PC-9 (cell line): ENCODE data around the gene SLC25A15. TPM values are rescaled to one million over a fixed set of nuclear protein-coding genes. Genes with fewer than 3 reads are reported as not detected.
A peak's percentile ranks its signal among the peaks of the same experiment; 100 is the strongest.

Experiments
- BruUV-seq: library from RNA; stranded (reverse); fragments of 400-500 nt; replicated peaks from 2 replicates; lab custom pipeline; 2021; lab: Mats Ljungman, UMichigan
- CTCF ChIA-PET: fragments of 300-600 bp; sonication (Branson Sonifier 250); formaldehyde crosslinking; loops from one replicate; lab custom pipeline; 2022; ENCODE audit warnings: antibody characterized with exemption; lab: Charles Lee
- POLR2A ChIA-PET: fragments of 300-600 bp; sonication (Branson Sonifier 250); formaldehyde crosslinking; loops from one replicate; lab custom pipeline; 2022; ENCODE audit warnings: antibody characterized with exemption; ENCODE audit not compliant: unreplicated experiment; lab: Charles Lee
- DNase-seq, 2 experiments: peaks; one replicate each; pipeline versions ENCODE4 v3.0.0 to v3.0.0-alpha.2; 2015 to 2022; ENCODE audit warnings: mixed read lengths in 1 of 2
- H2AFZ ChIP-seq: fragments of 200-600 bp; sonication (generic); 2 replicates; pipeline ENCODE4 v1.8.1; 2017; ENCODE audit warnings: antibody characterized with exemption
- H3F3A ChIP-seq: fragments of 200-600 bp; sonication (generic); 2 replicates; pipeline ENCODE4 v1.8.1; 2017; ENCODE audit warnings: antibody characterized with exemption, mild to moderate bottlenecking, low read depth; ENCODE audit not compliant: insufficient read depth
- H3K27ac ChIP-seq: fragments of 200-600 bp; sonication (generic); 2 replicates; pipeline ENCODE4 v1.6.1; 2016; ENCODE audit warnings: mixed run types
- H3K27me3 ChIP-seq: fragments of 200-600 bp; sonication (generic); 2 replicates; pipeline ENCODE4 v1.6.1; 2016; ENCODE audit warnings: low read depth, mixed run types; ENCODE audit not compliant: insufficient read depth
- H3K36me3 ChIP-seq: fragments of 200-600 bp; sonication (generic); 2 replicates; pipeline ENCODE4 v1.6.1; 2016; ENCODE audit warnings: low read depth, mixed run types
- H3K4me1 ChIP-seq: fragments of 200-600 bp; sonication (generic); replicated peaks from 2 replicates; pipeline ENCODE4 v1.6.1; 2016; ENCODE audit warnings: mixed run types; ENCODE audit not compliant: insufficient read depth
- H3K4me2 ChIP-seq: fragments of 200-600 bp; sonication (generic); 2 replicates; pipeline ENCODE4 v1.6.1; 2017; ENCODE audit warnings: mixed run types
- H3K4me3 ChIP-seq: fragments of 200-600 bp; sonication (generic); 2 replicates; pipeline ENCODE4 v1.6.1; 2016; ENCODE audit warnings: mixed run types
- H3K79me2 ChIP-seq: fragments of 200-600 bp; sonication (generic); 2 replicates; pipeline ENCODE4 v1.6.1; 2017; ENCODE audit warnings: low read depth, mixed run types
- H3K9me2 ChIP-seq: fragments of 200-600 bp; sonication (generic); 2 replicates; pipeline ENCODE4 v1.8.1; 2017; ENCODE audit warnings: mild to moderate bottlenecking; ENCODE audit not compliant: insufficient read depth
- H3K9me3 ChIP-seq: fragments of 200-600 bp; sonication (generic); 2 replicates; pipeline ENCODE4 v1.8.1; 2016; ENCODE audit warnings: low read depth; ENCODE audit not compliant: insufficient read depth
- H4K20me1 ChIP-seq: fragments of 200-600 bp; sonication (generic); 2 replicates; pipeline ENCODE4 v1.8.1; 2017; ENCODE audit not compliant: insufficient read depth
- CTCF ChIP-seq: fragments of 200-600 bp; sonication (generic); conservative IDR thresholded peaks from 2 replicates; pipeline ENCODE4 v1.6.1; 2017; ENCODE audit warnings: mixed run types, antibody characterized with exemption, mild to moderate bottlenecking, moderate library complexity
- EZH2 ChIP-seq: fragments of 200-600 bp; sonication (generic); IDR thresholded peaks from 2 replicates; pipeline ENCODE4 v1.8.0; 2017; ENCODE audit warnings: antibody characterized with exemption, low read depth
- intact Hi-C: fragments of 100-400 bp; cut with micrococcal nuclease; formaldehyde crosslinking; loops from one replicate; pipeline ENCODE4 v1.10.0; 2022; ENCODE audit not compliant: unreplicated experiment
- total RNA-seq: library from RNA; stranded (reverse); gene quantifications from 2 replicates; pipeline ENCODE4 v1.2.3, GENCODE V29; 2021

Gene SLC25A15
- total RNA-seq, 1 experiment from 2014 or later, result 7.2 TPM

GRCh38 chr13:40770609-40770933 is 18.8 kb upstream of the SLC25A15 start:
- Histone ChIP-seq H3K4me3 (peak overlapping the region; percentile 75), H3F3A (no peaks in the 10 kb centered on the region), H3K4me2 (peak overlapping the region; percentile 96), H3K9me3 (no peaks in the 10 kb centered on the region), H2AFZ (peak overlapping the region; percentile 90), H3K79me2 (peaks cover 14% of the 10 kb centered on the region), H3K27ac (peak overlapping the region; percentile 57), H3K9me2 (no peaks in the 10 kb centered on the region), H3K36me3 (no peaks in the 10 kb centered on the region), H4K20me1 (no peaks in the 10 kb centered on the region), H3K4me1 (peaks cover 6% of the 10 kb centered on the region; the same call in 1 of the 2 replicates), H3K27me3 (no peaks in the 10 kb centered on the region)
- CTCF ChIA-PET, result no interaction called here
- POLR2A ChIA-PET, result no interaction called here
- intact Hi-C loops, result loop anchor here (5.0 kb wide), 2 partner anchors 292 to 828 kb away; partner anchors contain the start of gene WBP4
- TF ChIP-seq CTCF (no peak), EZH2 (no peak)
- BruUV-seq, result TSS peak; percentile 75
- DNase-seq, result no peak

GRCh38 chr13:40770934-40771618 is 18.3 kb upstream of the SLC25A15 start, which contains the start of gene MRPS31:
Gene MRPS31, minus strand, starts transcription at chr13:40771190. Its CDS starts 54 bp downstream, at chr13:40771136.
- Histone ChIP-seq H3F3A (no peaks in the 10 kb centered on the region), H3K27ac (peak within 1 kb of the TSS; percentile 57), H3K9me2 (no peaks in the 10 kb centered on the region), H2AFZ (peak within 1 kb of the TSS; percentile 90), H3K27me3 (no peaks in the 10 kb centered on the region), H3K79me2 (peaks cover 14% of the 10 kb centered on the region), H3K4me1 (peaks cover 6% of the 10 kb centered on the region; the same call in 1 of the 2 replicates), H4K20me1 (no peaks in the 10 kb centered on the region), H3K9me3 (no peaks in the 10 kb centered on the region), H3K4me3 (peak within 1 kb of the TSS; percentile 75), H3K36me3 (no peaks in the 10 kb centered on the region), H3K4me2 (peak within 1 kb of the TSS; percentile 96)
- no peak for TF ChIP-seq CTCF
- TF ChIP-seq EZH2, result no peak
- peak; percentile 80 to 92 for DNase-seq
- intact Hi-C loops, result loop anchor here (1.0 to 5.0 kb wide), 3 partner anchors 18 to 829 kb away; partner anchors contain the start of genes SLC25A15 and WBP4
- ChIA-PET CTCF (no interaction called here), POLR2A (no interaction called here)
- no TSS peak for BruUV-seq

- ChIA-PET POLR2A (no interaction called here), CTCF (no interaction called here)
- H3K27ac ChIP-seq, result no peak overlapping the region
- H4K20me1 ChIP-seq, result no peaks in the 10 kb centered on the region
- no peaks in the 10 kb centered on the region for H3K36me3 ChIP-seq
- no peak overlapping the region for H3K4me3 ChIP-seq
- peaks cover 12% of the 10 kb centered on the region for H3K4me1 ChIP-seq
- no peak for DNase-seq
- no peak overlapping the region for H2AFZ ChIP-seq
- no peaks in the 10 kb centered on the region for H3K27me3 ChIP-seq
- peaks cover 4% of the 10 kb centered on the region; the same call in 1 of the 2 replicates for H3F3A ChIP-seq
- no peaks in the 10 kb centered on the region for H3K9me3 ChIP-seq
- no peak for TF ChIP-seq CTCF
- TF ChIP-seq EZH2, result no peak
- peaks cover 14% of the 10 kb centered on the region for H3K79me2 ChIP-seq
- H3K9me2 ChIP-seq, result no peaks in the 10 kb centered on the region
- intact Hi-C loops, result loop anchor here (5.0 kb wide), 2 partner anchors 289 to 831 kb away; partner anchors contain the start of gene WBP4
- no peak overlapping the region for H3K4me2 ChIP-seq
- no TSS peak for BruUV-seq
Measured at GRCh38 chr13:40772765-40773473, 16.5 kb upstream of the SLC25A15 start.
